ENCODE data around the gene ABI1. TPM values are rescaled to one million over a fixed set of nuclear protein-coding genes. Genes with fewer than 3 reads are reported as not detected.

ABI1 gene
- total RNA-seq, 1 experiment from 2014 or later = 36.9 TPM

- Histone ChIP-seq H3K9ac (ENCODE audit: extremely low read depth, insufficient read length, low read length) (no peak overlapping the region), H2BK15ac (ENCODE audit: low read depth, low read length) (no peak overlapping the region), H4K8ac (replicated peaks; ENCODE audit: insufficient read length, low read depth, low read length) (no peak overlapping the region), H3K79me2 (ENCODE audit: insufficient read depth, low read length) (no peaks in the 10 kb centered on the region), H3K4me1 (ENCODE audit: insufficient read depth, low read length) (no peaks in the 10 kb centered on the region), H3K18ac (ENCODE audit: insufficient read length, low read depth, low read length) (no peak overlapping the region), H3K56ac (ENCODE audit: insufficient read length, low read depth, low read length) (no peak overlapping the region), H4K5ac (ENCODE audit: insufficient read length, low read depth, low read length) (no peak overlapping the region), H2BK120ac (ENCODE audit: low read depth, low read length, poor library complexity, severe bottlenecking) (no peak overlapping the region), H4K20me1 (ENCODE audit: control insufficient read depth, insufficient read depth, insufficient read length) (no peaks in the 10 kb centered on the region), H3K27ac (ENCODE audit: insufficient read length, low read depth, low read length) (no peak overlapping the region), H3K23me2 (ENCODE audit: insufficient read length, low read depth, low read length, poor library complexity, severe bottlenecking) (no peaks in the 10 kb centered on the region), H2BK5ac (ENCODE audit: insufficient read length, low read length) (no peak overlapping the region), H3K9me3 (ENCODE audit: control insufficient read depth, low read depth, low read length) (no peaks in the 10 kb centered on the region), H3K14ac (ENCODE audit: insufficient read depth, low read length) (no peak overlapping the region), H2AK5ac (ENCODE audit: insufficient read length, low read length) (no peak overlapping the region), H2BK20ac (ENCODE audit: low read depth, low read length, poor library complexity, severe bottlenecking) (no peak overlapping the region), H2AFZ (ENCODE audit: low read length) (no peak overlapping the region), H3K23ac (ENCODE audit: insufficient read length, low read depth, low read length) (no peak overlapping the region), H2BK12ac (ENCODE audit: insufficient read length, low read depth, low read length) (no peak overlapping the region), H3T11ph (ENCODE audit: low read length) (no peak overlapping the region), H3K4me2 (ENCODE audit: insufficient read depth, insufficient read length, low read length) (no peak overlapping the region), H3K4ac (ENCODE audit: low read depth, low read length) (no peak overlapping the region), H3K79me1 (ENCODE audit: insufficient read depth, low read depth, low read length, poor library complexity, severe bottlenecking) (no peaks in the 10 kb centered on the region), H4K91ac (ENCODE audit: insufficient read length, low read depth, low read length) (no peak overlapping the region), H3K27me3 (ENCODE audit: insufficient read depth, low read length) (no peaks in the 10 kb centered on the region)
- Mint-ChIP-seq H3K9me3 (no peaks in the 10 kb centered on the region), H3K4me1 (peaks cover 16 to 20% of the 10 kb centered on the region in 2 experiments), H3K4me3 (no peak overlapping the region), H3K27me3 (ENCODE audit: low read depth) (no peaks in the 10 kb centered on the region), H3K27ac (no peak overlapping the region), H3K36me3 (ENCODE audit: insufficient read depth in 1 of 3, low read depth in 3 of 3) (peaks cover 27 to 83% (median 51%) of the 10 kb centered on the region in 3 experiments; a peak in 6 of 7 replicates)
- WGBS (ENCODE audit: extremely low coverage, insufficient read length, low lambda C conversion rate) = no CpG with 5 or more reads among the region's 1 CpG
- no peak for TF ChIP-seq CTCF (conservative IDR thresholded peaks at IDR 0.05)
- no peak for DNase-seq
These were observed 123.0 kb downstream of the ABI1 start for GRCh38 chr10:26737730-26738129.

Data from H9 (cell line).